ENCODE results near the gene RALGAPB. TPM values are rescaled to one million over a fixed set of nuclear protein-coding genes. Genes with fewer than 3 reads are reported as not detected.

RALGAPB gene
- total and polyA plus RNA-seq, 2 of the 13 experiments (the other 11 are each of a cell fraction or from before 2014, with no cell fraction given), result 17.6 to 30.6 TPM

- TF ChIP-seq HOXA5 (CRISPR knock-in tag; IDR thresholded peaks at IDR 0.05) (no peak), HNF4G (IDR thresholded peaks at IDR 0.05; ENCODE audit: borderline replicate concordance, low read depth, low read length) (peak; percentile 22; the same call in 1 of the 2 replicates), HNF4G (CRISPR knock-in tag; IDR thresholded peaks at IDR 0.05; ENCODE audit: borderline replicate concordance, low read depth) (no peak), ZIK1 (CRISPR knock-in tag; IDR thresholded peaks at IDR 0.05; ENCODE audit: borderline replicate concordance, low read depth) (no peak), NFYC (CRISPR knock-in tag; IDR thresholded peaks at IDR 0.05) (no peak), BRCA1 (CRISPR knock-in tag; IDR thresholded peaks at IDR 0.05) (no peak), HMG20A (CRISPR knock-in tag; IDR thresholded peaks at IDR 0.05; ENCODE audit: borderline replicate concordance) (no peak), ZNF407 (CRISPR knock-in tag; IDR thresholded peaks at IDR 0.05; ENCODE audit: not compliant biosample characterization) (no peak), SUZ12 (IDR thresholded peaks at IDR 0.05; ENCODE audit: low read depth, low read length) (no peak), ZNF747 (CRISPR knock-in tag; IDR thresholded peaks at IDR 0.05; ENCODE audit: borderline replicate concordance) (no peak), YEATS4 (CRISPR knock-in tag; IDR thresholded peaks at IDR 0.05; ENCODE audit: borderline replicate concordance) (no peak; the same call in 1 of the 2 replicates), ZNF263 (CRISPR knock-in tag; IDR thresholded peaks at IDR 0.05) (0 out of 2 replicates have a peak, but pooled peaks have one; percentile 20), HMGXB4 (CRISPR knock-in tag; IDR thresholded peaks at IDR 0.05; ENCODE audit: borderline replicate concordance in 1 of 2, low read depth in 1 of 2) (no peak), RFX3 (CRISPR knock-in tag; IDR thresholded peaks at IDR 0.05) (0 out of 2 replicates have a peak, but pooled peaks have one; percentile 35), RBM39 (IDR thresholded peaks at IDR 0.05; ENCODE audit: low read depth, low read length, poor library complexity, severe bottlenecking) (no peak), TARDBP (CRISPR knock-in tag; IDR thresholded peaks at IDR 0.05) (peak; percentile 53; the same call in 1 of the 2 replicates), ZNF652 (CRISPR knock-in tag; IDR thresholded peaks at IDR 0.05; ENCODE audit: borderline replicate concordance, low read depth) (no peak), SATB2 (CRISPR knock-in tag; IDR thresholded peaks at IDR 0.05) (no peak), ZFP1 (CRISPR knock-in tag; IDR thresholded peaks at IDR 0.05) (no peak), POLR2G (IDR thresholded peaks at IDR 0.05; ENCODE audit: low read depth, low read length) (no peak), HDAC1 (CRISPR knock-in tag; IDR thresholded peaks at IDR 0.05) (peak; percentile 22; the same call in 1 of the 2 replicates), AGO1 (IDR thresholded peaks at IDR 0.05; ENCODE audit: low read depth, low read length, poor library complexity, severe bottlenecking) (no peak)
Observed at GRCh38 chr20:38445381-38445796, 27.3 kb upstream of the RALGAPB start (continued).
